HG02852 (cell line): ENCODE results near the gene CENPP.
"Not testable (repeated sequence)": the region's sequence is repeated elsewhere in the genome, so short reads cannot be mapped to it uniquely, and the experiment has no call there.

ENCODE experiments used
- ATAC-seq: cut with Tn5 transposase; IDR thresholded peaks from one replicate; pipeline ENCODE4 v1.9.1; 2021; ENCODE audit warnings: mild to moderate bottlenecking, moderate library complexity; ENCODE audit not compliant: unreplicated experiment

CENPP gene

GRCh38 chr9:92589923-92590322 is 264.2 kb downstream of the CENPP start:
- no peak for ATAC-seq

- ATAC-seq = no peak
Measured at GRCh38 chr9:92590377-92590776, 264.6 kb downstream of the CENPP start.

DNA sequence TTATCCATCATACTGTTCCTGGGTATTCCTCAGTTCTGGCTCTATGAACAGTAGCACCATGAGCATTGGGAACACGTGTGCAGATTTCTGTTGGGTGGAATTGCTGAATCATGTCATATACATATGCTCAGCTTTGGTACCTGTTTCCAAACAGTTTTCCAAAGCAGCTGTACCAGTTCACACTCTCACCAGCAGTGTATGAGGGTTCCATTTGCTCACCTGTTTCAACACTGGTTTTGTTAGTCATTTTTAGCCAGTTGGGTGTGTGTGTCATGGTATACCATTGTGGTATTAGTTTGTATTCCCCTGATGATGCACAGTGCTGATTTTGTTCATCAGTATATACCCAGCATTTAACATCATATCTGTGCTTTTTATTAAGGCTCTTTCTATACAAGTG is 266.8 kb downstream of the CENPP start:
- ATAC-seq = no peak

GRCh38 chr9:92592946-92593861 is 267.5 kb downstream of the CENPP start:
- no peak for ATAC-seq

DNA sequence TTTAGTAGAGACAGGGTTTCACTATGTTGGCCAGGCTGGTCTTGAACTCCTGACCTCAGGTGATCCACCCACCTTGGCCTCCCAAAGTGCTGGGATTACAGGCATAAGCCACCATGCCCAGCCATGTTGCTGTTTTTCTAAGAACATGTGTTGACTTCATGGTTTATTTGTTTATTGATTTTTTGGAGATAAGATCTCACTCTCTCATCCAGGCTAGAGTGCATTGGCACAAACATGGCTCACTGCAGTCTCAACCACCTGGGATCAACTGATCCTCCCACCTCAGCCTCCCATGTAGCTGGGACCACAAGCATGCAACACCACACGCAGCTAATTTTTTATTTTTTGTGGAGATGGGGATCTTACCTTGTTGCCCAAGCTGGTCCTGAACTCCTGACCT is 269.3 kb downstream of the CENPP start:
- not testable (repeated sequence) for ATAC-seq

DNA sequence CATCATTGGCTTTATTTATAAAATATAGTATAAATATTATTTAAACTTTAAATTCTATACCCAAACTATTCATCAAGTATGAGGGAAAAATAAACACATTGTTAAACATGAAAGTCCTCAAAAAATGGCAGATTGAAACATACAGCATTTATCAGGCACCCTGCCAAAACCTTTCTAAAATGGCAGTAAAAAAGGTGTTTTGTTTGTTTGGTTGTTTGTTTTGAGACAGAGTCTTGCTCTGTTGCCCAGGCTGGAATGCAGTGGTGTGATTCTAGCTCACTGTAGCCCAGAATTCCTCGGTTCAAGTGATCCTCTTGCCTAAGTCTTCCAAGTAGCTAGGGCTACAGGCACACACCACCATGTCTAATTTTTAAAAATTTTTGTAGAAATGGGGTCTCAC is 270.2 kb downstream of the CENPP start:
- no peak for ATAC-seq

- ATAC-seq = no peak
Measured at GRCh38 chr9:92598382-92598781, 272.6 kb downstream of the CENPP start.

DNA sequence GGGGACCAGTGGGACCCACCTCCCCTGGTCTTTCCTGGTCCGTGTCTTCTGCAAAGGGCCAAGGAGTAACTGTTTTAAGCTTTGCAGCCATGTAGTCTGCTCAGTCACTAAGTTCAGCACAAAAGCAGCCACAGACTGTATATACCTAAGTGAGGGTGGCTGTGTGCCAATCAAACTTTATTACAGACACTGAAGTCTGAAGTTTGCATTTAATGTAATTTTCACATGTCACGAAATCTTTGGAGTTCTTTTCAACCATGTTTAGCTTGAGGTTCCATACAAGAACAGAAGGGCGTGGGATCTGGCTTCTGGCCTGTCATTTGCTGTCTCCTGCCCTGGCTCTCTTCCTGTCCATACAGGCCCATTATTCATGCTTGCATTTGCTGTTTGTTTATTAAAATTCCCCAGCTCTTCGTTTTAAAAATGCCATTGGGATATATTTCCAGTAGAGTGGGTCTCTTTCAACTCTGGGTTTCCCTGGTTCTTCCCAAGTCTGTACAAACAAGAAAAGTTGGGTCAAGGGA is 274.2 kb downstream of the CENPP start:
- ATAC-seq = no peak

DNA sequence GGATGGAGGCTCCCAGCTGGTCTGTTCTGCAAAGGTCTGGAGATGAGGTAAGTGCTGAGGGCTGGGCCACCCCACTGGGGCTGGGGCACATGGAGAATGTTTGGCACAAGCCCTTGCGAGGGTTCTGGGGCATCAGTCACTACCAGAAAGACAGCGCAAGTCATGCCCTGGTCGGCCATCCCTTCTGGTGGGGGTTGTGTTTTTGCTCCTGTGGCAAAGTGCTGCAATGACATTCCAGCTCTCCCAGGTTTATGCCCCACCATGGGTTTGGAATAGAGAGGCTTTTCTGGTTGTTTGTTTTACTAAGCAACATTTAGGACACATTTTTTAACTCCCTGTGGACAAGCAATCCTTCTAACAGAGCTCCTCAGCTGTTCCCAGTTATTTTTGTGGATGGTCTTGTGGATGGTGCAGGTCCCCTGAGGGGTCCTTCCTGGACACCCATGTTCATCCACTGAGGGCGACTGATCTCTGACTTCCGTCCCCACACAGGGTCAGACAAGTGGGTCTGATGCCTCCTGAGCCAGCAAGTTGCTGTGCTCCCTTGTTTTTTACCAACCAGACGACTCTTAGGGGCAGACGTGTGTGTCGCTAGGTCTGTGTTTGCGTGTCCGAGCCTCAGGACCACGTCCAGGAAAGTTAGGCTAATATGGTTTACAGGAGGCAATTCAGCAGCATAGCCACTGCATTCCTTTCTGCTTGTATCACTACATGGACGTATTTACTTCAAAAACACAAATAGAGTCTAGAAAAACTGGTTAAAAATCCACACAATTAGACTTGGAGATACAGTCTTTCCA is 274.9 kb downstream of the CENPP start:
- no peak for ATAC-seq

- no peak for ATAC-seq
Measured at GRCh38 chr9:92601451-92601850, 275.7 kb downstream of the CENPP start.

DNA sequence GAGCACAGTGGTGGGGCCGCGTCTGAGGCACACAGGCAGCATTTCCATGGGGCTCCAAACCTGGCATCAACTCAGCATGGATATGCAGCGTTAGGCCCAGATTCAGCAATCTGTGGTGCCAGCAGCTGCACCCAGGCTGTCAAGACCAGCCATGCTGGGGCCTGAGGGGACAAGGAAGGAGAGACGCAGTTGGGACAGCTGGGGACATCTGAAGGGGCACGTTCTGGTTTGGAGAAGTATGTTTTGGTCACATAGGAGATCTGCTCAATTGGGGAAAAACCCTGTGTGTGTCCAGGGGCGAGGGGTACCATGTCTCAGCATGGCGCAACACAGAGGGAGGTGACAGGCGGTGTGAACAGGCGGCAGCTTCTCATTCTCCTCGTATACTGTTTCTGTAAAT is 276.7 kb downstream of the CENPP start:
- no peak for ATAC-seq

DNA sequence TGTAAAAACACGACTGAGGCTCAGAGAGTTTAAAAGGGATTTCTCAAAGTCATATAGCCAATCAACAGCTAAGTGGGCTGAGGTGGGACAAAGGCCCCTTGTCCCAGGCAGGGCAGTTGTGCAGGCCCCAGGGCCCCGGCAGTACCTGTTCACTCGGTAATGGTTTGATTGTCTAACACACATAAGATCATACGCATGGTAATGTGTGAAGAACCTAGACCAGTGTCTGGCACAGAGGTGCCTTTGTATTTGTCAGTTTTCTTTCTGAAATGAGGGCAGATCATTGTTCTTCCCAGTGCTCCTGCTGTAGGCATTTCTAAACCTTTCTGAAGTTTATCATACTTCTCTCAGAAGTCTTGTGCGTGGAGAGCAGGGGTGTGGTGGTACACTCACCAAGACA is 277.3 kb downstream of the CENPP start:
- no peak for ATAC-seq

GRCh38 chr9:92603990-92604389 is 278.2 kb downstream of the CENPP start:
- ATAC-seq = no peak

- ATAC-seq = no peak
Measured at GRCh38 chr9:92605224-92605623, 279.5 kb downstream of the CENPP start.

DNA sequence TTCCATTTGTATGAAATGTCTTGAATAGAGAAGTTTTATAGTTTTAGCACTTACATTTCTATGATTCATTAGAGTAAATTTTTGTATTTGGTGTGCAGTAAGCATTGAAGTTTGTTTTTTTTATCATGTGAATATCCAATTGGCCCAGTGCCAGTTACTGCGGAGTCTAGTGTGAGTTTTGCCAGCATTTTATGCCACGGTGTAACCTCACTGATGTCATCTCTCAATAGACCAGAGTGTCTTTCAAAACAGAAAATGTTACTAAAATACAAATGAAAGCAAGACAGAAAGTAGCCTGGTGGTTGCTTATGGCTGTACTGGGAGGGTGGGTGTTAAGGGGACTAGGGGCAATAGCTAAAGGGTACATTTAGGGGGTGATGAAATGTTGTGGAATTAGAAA is 281.3 kb downstream of the CENPP start:
- no peak for ATAC-seq

DNA sequence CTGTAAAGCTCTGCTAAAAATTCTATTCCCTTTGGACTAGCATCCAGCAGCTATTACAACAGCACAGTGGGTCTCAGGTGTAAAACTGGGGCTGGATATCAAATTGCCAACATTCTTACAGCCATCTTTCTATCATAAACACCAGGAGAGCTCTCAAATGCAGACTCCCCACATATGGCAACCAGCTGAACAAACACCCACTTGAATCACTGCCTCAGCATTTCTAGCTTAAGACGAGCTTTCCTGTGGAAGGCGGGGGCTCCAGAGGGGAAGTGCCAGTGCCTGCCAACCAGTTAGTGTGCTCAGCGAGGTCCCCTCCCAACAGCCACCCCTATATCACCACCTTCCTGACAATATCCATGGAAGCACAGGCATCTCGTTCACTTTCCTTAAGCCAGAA is 282.0 kb downstream of the CENPP start:
- ATAC-seq = no peak

DNA sequence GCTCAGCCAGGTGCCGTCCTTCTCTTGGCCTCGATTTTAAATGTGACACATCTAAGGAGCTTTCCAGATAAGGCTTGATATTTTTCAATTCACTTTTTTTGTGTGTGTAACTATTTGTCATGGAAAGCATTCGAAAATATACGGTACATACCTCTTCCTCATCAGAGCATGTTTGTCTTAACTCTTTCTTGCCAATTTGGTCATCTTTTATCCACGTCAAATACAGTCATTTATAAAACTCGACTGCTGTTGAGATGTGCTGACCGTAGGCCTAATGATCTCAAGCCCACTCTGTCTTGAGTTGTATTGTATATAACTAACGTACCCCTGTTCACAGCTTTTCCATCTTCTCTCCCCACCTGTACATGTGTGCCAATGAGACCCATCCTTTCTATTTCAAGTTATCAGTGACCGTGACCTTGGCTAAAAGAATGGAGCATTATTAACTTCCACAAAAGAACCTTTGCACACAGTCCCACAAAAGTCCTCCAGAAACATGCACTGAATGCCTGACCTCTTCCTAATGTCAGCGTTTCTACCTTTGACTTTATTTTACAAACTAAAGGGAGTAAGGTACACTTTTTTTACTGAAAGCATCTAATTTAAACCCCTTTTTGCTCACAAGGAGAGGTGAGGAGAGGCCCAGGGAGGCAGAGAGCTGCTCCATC is 282.6 kb downstream of the CENPP start:
- ATAC-seq = no peak

DNA sequence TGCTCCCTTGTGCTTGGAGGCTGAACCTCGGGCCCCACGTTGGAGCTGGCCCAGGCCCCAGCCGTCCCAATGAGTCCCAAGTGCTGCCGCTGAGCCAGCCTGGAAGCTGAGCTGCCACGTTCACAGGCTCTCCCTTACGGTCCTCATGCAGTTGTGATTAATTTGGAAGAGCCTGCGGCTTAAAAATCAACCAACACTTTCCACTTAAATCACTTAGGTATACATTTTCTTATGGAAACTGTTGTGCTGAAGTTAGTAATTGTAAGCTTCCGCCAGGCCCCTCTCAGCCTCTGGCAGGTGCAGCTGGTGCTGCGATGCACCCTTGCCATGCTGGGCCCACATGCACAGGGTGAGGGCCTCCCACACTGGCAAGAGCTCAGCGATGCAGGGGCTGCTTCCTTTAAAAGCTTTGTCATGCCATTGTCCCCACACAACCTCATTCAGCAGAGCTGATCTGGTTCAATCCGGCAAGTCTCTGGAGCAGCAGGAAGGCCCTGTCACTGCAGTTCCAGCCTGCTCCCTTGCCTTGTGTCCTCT is 283.2 kb downstream of the CENPP start:
- ATAC-seq = no peak

GRCh38 chr9:92610470-92611420 is 285.0 kb downstream of the CENPP start:
- no peak for ATAC-seq
